OCI-LY7 (cell line): Measurements from ENCODE around the gene MICB. TPM values are rescaled to one million over a fixed set of nuclear protein-coding genes. Genes with fewer than 3 reads are reported as not detected.

ENCODE experiments used
- BruUV-seq: library from RNA; stranded (reverse); fragments of 400-500 nt; replicated peaks from 2 replicates; lab custom pipeline; 2021; lab: Mats Ljungman, UMichigan
- CTCF ChIA-PET: fragments of 300-600 bp; sonication (Branson Sonifier 250); formaldehyde crosslinking; loops from one replicate; lab custom pipeline; 2022; ENCODE audit warnings: antibody characterized with exemption; ENCODE audit not compliant: unreplicated experiment; lab: Charles Lee
- POLR2A ChIA-PET: fragments of 300-600 bp; sonication (Branson Sonifier 250); formaldehyde crosslinking; loops from one replicate; lab custom pipeline; 2022; ENCODE audit warnings: antibody characterized with exemption; lab: Charles Lee
- DNase-seq: peaks from one replicate; pipeline ENCODE4 v3.0.0-alpha.2; 2015; ENCODE audit warnings: low spot score
- H2AFZ ChIP-seq: fragments of 200-600 bp; sonication (generic), shearing (Covaris generic); 2 replicates; pipeline ENCODE4 v1.6.1; 2014; ENCODE audit warnings: mild to moderate bottlenecking, antibody characterized with exemption, low read length, moderate library complexity
- H3K27ac ChIP-seq: fragments of 200-600 bp; sonication (generic); 2 replicates; pipeline ENCODE4 v1.5.1; 2014; ENCODE audit warnings: mixed run types, low read depth, mild to moderate bottlenecking, moderate library complexity, low read length, inconsistent platforms; ENCODE audit not compliant: poor library complexity, severe bottlenecking
- H3K36me3 ChIP-seq: fragments of 200-600 bp; sonication (generic); 2 replicates; pipeline ENCODE4 v1.6.1; 2014; ENCODE audit warnings: mild to moderate bottlenecking, antibody characterized with exemption, low read length, moderate library complexity, mixed read lengths; ENCODE audit not compliant: insufficient read depth
- H3K4me1 ChIP-seq: fragments of 200-600 bp; sonication (generic); 2 replicates; pipeline ENCODE4 v1.5.1; 2014; ENCODE audit warnings: mild to moderate bottlenecking, low read length; ENCODE audit not compliant: insufficient read depth, poor library complexity, severe bottlenecking
- H3K4me2 ChIP-seq: fragments of 200-600 bp; sonication (generic); 2 replicates; pipeline ENCODE4 v1.6.1; 2014; ENCODE audit warnings: mild to moderate bottlenecking, low read length
- H3K4me3 ChIP-seq: fragments of 200-600 bp; sonication (generic); 2 replicates; pipeline ENCODE4 v1.5.1; 2014; ENCODE audit warnings: mild to moderate bottlenecking, low read depth, low read length; ENCODE audit not compliant: poor library complexity, severe bottlenecking
- H3K79me2 ChIP-seq: fragments of 200-600 bp; sonication (generic); 2 replicates; pipeline ENCODE4 v1.6.1; 2016; ENCODE audit warnings: low read depth, mild to moderate bottlenecking, low read length, moderate library complexity, mixed read lengths; ENCODE audit not compliant: insufficient read depth
- H3K9me2 ChIP-seq: fragments of 200-600 bp; sonication (generic); 2 replicates; pipeline ENCODE4 v1.6.1; 2016; ENCODE audit warnings: mild to moderate bottlenecking, low read length, mixed read lengths; ENCODE audit not compliant: insufficient read depth
- H3K9me3 ChIP-seq: fragments of 200-600 bp; sonication (generic); 2 replicates; pipeline ENCODE4 v1.6.1; 2014; ENCODE audit warnings: mild to moderate bottlenecking, mixed run types, low read length, mixed read lengths
- H4K20me1 ChIP-seq: fragments of 200-600 bp; sonication (generic); 2 replicates; pipeline ENCODE4 v1.6.1; 2014; ENCODE audit warnings: mild to moderate bottlenecking, antibody characterized with exemption, low read length, moderate library complexity, mixed read lengths; ENCODE audit not compliant: insufficient read depth
- EZH2phosphoT487 ChIP-seq: fragments of 200-600 bp; sonication (generic); IDR thresholded peaks from 2 replicates; pipeline ENCODE4 v1.6.1; 2018; ENCODE audit warnings: low read depth, borderline replicate concordance, mild to moderate bottlenecking, mixed run types, antibody characterized with exemption, low read length, moderate library complexity, mixed read lengths
- intact Hi-C: fragments of 100-400 bp; cut with micrococcal nuclease; formaldehyde crosslinking; loops from one replicate; pipeline ENCODE4 v1.10.0; 2022; ENCODE audit not compliant: unreplicated experiment
- total RNA-seq, 2 experiments: library from RNA; depleted of rRNA in 1 of 2; stranded (reverse); fragments of >200 nt in 1 of 2; shearing (Covaris generic) in 1 of 2; gene quantifications; 2 replicates each; pipeline ENCODE4 v1.2.3, GENCODE V29; 2014 to 2022
- TF ChIP-seq, protein P1 (sequence below): fragments of 200-600 bp; sonication (generic); conservative IDR thresholded peaks from 2 replicates; pipeline ENCODE4 v1.5.1; 2014; ENCODE audit warnings: mild to moderate bottlenecking, antibody characterized with exemption, low read length, moderate library complexity, mixed read lengths

MICB gene
- total RNA-seq, 2 experiments from 2014 or later, result 26.3 to 32.4 TPM

DNA sequence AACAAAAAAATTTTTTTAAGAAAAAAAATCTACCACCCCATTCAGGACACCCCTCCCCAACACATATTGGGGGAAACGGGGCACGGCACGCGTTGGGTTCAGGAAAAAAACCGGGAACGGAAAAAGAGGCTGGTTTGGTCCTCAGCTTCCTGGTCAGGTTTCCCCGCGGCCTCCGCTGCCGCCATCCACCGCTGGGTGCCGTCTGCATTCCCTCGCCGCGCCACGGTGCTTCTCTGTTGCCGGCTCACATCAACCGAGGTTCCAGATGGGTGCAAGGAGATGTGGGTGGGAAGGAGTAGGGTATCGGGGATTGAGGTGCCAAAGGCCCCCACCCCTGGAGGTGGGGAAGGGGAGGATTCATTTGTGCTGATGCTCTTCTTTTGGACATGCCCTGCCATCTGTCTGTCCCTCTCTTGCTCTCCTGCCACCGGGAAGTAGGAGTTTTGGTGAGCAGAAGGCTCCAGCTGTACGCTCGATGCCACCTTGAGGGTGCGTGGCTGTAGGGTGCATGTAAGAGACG is 36.6 kb downstream of the MICB start:
- DNase-seq, result no peak
- TF ChIP-seq, protein P1, sequence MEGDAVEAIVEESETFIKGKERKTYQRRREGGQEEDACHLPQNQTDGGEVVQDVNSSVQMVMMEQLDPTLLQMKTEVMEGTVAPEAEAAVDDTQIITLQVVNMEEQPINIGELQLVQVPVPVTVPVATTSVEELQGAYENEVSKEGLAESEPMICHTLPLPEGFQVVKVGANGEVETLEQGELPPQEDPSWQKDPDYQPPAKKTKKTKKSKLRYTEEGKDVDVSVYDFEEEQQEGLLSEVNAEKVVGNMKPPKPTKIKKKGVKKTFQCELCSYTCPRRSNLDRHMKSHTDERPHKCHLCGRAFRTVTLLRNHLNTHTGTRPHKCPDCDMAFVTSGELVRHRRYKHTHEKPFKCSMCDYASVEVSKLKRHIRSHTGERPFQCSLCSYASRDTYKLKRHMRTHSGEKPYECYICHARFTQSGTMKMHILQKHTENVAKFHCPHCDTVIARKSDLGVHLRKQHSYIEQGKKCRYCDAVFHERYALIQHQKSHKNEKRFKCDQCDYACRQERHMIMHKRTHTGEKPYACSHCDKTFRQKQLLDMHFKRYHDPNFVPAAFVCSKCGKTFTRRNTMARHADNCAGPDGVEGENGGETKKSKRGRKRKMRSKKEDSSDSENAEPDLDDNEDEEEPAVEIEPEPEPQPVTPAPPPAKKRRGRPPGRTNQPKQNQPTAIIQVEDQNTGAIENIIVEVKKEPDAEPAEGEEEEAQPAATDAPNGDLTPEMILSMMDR, result no peak
- no peak for TF ChIP-seq EZH2phosphoT487
- Histone ChIP-seq H4K20me1 (peaks cover 36% of the 10 kb centered on the region), H3K9me3 (no peaks in the 10 kb centered on the region), H2AFZ (no peak overlapping the region), H3K27ac (no peak overlapping the region), H3K4me2 (no peak overlapping the region), H3K36me3 (peaks cover 99% of the 10 kb centered on the region), H3K9me2 (no peaks in the 10 kb centered on the region), H3K79me2 (peaks cover 54% of the 10 kb centered on the region), H3K4me1 (peaks cover 15% of the 10 kb centered on the region), H3K4me3 (no peak overlapping the region)
- ChIA-PET POLR2A (interaction anchor here (0.6 kb wide), 1 partner anchor 14 kb away, joined by 5 read pairs; no protein-coding TSS in a partner anchor), CTCF (no interaction called here)
- intact Hi-C loops, result no loop called here
- no TSS peak for BruUV-seq

DNA sequence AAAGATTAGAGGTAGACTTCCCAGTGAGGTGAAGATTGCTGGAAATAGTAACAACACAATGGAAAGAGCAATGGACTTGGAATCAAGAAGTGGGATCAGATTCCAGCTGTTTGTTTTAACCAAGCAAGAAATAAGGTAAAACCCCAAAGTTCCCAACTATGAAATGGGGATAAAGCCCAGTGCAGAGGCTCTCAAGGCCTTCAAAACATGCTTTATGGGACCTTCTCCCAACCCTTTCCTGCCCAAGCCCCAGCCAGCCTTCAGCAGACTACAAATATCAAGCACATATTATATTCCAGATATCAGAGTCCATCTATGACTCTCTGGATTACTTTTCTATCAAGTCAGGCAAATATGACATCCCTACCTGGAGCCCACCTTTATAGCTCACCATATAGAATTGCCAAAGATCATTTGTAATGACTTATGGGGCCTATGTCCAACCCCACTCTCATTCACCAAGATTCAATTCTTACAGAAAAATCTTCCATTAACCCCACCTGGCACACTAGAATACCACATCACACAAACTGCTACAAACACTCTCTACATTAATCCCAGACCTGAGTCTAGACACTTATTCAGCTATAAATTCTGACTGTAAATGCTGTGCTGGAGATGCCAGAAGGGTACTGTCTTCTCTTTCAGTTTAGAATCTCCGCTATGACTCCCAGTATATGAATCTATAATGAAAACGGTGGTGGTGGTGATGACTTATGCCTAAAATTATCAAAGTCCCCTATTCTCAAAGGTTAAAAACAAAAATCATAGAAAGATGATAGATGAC is 37.8 kb downstream of the MICB start:
- H3K4me2 ChIP-seq, result no peak overlapping the region
- BruUV-seq, result no TSS peak
- H3K36me3 ChIP-seq, result peaks cover 99% of the 10 kb centered on the region
- H3K4me1 ChIP-seq, result peaks cover 22% of the 10 kb centered on the region
- no peak overlapping the region for H3K4me3 ChIP-seq
- no peak for DNase-seq
- peaks cover 65% of the 10 kb centered on the region for H3K79me2 ChIP-seq
- H2AFZ ChIP-seq, result no peak overlapping the region
- no peak overlapping the region for H3K27ac ChIP-seq
- no peaks in the 10 kb centered on the region for H3K9me3 ChIP-seq
- POLR2A ChIA-PET, result no interaction called here
- H4K20me1 ChIP-seq, result peaks cover 47% of the 10 kb centered on the region
- TF ChIP-seq EZH2phosphoT487, result no peak
- TF ChIP-seq, protein P1, result no peak
- intact Hi-C loops, result no loop called here
- CTCF ChIA-PET, result no interaction called here
- no peaks in the 10 kb centered on the region for H3K9me2 ChIP-seq
